Fibroblast of lung (primary cell): Measurements from ENCODE around the gene BCL10.

Experiments used
- CTCF ChIP-seq, 2 donors: IDR thresholded peaks in 1 of 2; conservative IDR thresholded peaks in 1 of 2; 1 replicate in 1 of 2; 2 replicates in 1 of 2; pipeline ENCODE4 v1.5.1; 2011 to 2012; ENCODE audit warnings: low read length in 2 of 2, control low read depth in 1 of 2, inconsistent platforms in 1 of 2, low read depth in 1 of 2, mild to moderate bottlenecking in 1 of 2
- EZH2 ChIP-seq: IDR thresholded peaks from 2 replicates; pipeline ENCODE4 v1.5.1; 2012; ENCODE audit warnings: low read length, control low read depth, mild to moderate bottlenecking; ENCODE audit errors: missing control alignments

- TF ChIP-seq CTCF (conservative IDR thresholded peaks at IDR 0.05 in 1 of 2, IDR thresholded peaks at IDR 0.05 in 1 of 2; ENCODE audit: low read depth in 1 of 2, low read length in 2 of 2) (no peak), EZH2 (no peak)
Observed at GRCh38 chr1:85316321-85316720, 39.9 kb upstream of the BCL10 start.
